Neuronal stem cell (in vitro differentiated cells): ENCODE data around the gene RNF152.

ENCODE experiments used
- DNase-seq: peaks from one replicate; pipeline ENCODE4 v3.0.0-alpha.2; 2013; ENCODE audit warnings: low spot score
- H2AFZ ChIP-seq: one replicate; pipeline ENCODE4 v1.6.1; 2013; ENCODE audit warnings: mild to moderate bottlenecking, low read length, inconsistent platforms
- H2AK5ac ChIP-seq: 2 replicates; pipeline ENCODE4 v1.6.1; 2013; ENCODE audit warnings: low read depth, mild to moderate bottlenecking, inconsistent platforms, low read length, moderate library complexity, mixed read lengths
- H2BK120ac ChIP-seq: 2 replicates; pipeline ENCODE4 v1.6.1; 2013; ENCODE audit warnings: low read depth, mild to moderate bottlenecking, inconsistent platforms, low read length, moderate library complexity, mixed read lengths
- H2BK12ac ChIP-seq: one replicate; pipeline ENCODE4 v1.6.1; 2013; ENCODE audit warnings: low read length, inconsistent platforms
- H2BK15ac ChIP-seq: 2 replicates; pipeline ENCODE4 v1.6.1; 2013; ENCODE audit warnings: mild to moderate bottlenecking, low read length, inconsistent platforms, mixed read lengths
- H2BK5ac ChIP-seq: one replicate; pipeline ENCODE4 v1.6.1; 2013; ENCODE audit warnings: inconsistent platforms, mild to moderate bottlenecking, low read length, moderate library complexity
- H3K14ac ChIP-seq: one replicate; pipeline ENCODE4 v1.6.1; 2013; ENCODE audit warnings: low read length, inconsistent platforms
- H3K18ac ChIP-seq: 2 replicates; pipeline ENCODE4 v1.6.1; 2013; ENCODE audit warnings: low read length, inconsistent platforms
- H3K23ac ChIP-seq: 2 replicates; pipeline ENCODE4 v1.6.1; 2013; ENCODE audit warnings: low read depth, mild to moderate bottlenecking, mixed read lengths, low read length, inconsistent platforms; ENCODE audit not compliant: poor library complexity
- H3K27ac ChIP-seq: replicated peaks from 3 replicates; pipeline ENCODE4 v1.5.1; 2013; ENCODE audit warnings: low read length, inconsistent platforms
- H3K27me3 ChIP-seq, 3 experiments: 2 replicates each; pipeline ENCODE4 v1.6.1; 2013; ENCODE audit warnings: low read length in 3 of 3, mild to moderate bottlenecking in 2 of 3, inconsistent platforms in 1 of 3, low read depth in 1 of 3, mixed read lengths in 1 of 3, moderate library complexity in 1 of 3; ENCODE audit not compliant: control insufficient read depth in 3 of 3, insufficient read depth in 3 of 3
- H3K36me3 ChIP-seq, 2 donors: replicated peaks in 1 of 2; 2 replicates each; pipeline ENCODE4 v1.6.1; 2013; ENCODE audit warnings: low read length in 2 of 2; ENCODE audit not compliant: control insufficient read depth in 2 of 2, insufficient read depth in 2 of 2
- H3K4ac ChIP-seq: 2 replicates; pipeline ENCODE4 v1.6.1; 2013; ENCODE audit warnings: inconsistent platforms, mild to moderate bottlenecking, low read length, moderate library complexity
- H3K4me1 ChIP-seq, 2 donors: 1 replicate in 1 of 2; 2 replicates in 1 of 2; pipeline ENCODE4 v1.6.1; 2013; ENCODE audit warnings: low read length in 2 of 2, low read depth in 1 of 2; ENCODE audit not compliant: control insufficient read depth in 2 of 2, insufficient read depth in 1 of 2
- H3K4me2 ChIP-seq: one replicate; pipeline ENCODE4 v1.6.1; 2013; ENCODE audit warnings: mild to moderate bottlenecking, low read length, inconsistent platforms; ENCODE audit not compliant: insufficient read depth, poor library complexity, severe bottlenecking
- H3K4me3 ChIP-seq, 2 donors: 2 replicates each; pipeline ENCODE4 v1.5.1; 2013; ENCODE audit warnings: low read length in 2 of 2, mild to moderate bottlenecking in 2 of 2, inconsistent platforms in 1 of 2, moderate library complexity in 1 of 2
- H3K79me1 ChIP-seq: one replicate; pipeline ENCODE4 v1.6.1; 2013; ENCODE audit warnings: low read depth, mild to moderate bottlenecking, inconsistent platforms, low read length, moderate library complexity
- H3K9ac ChIP-seq: one replicate; pipeline ENCODE4 v1.6.1; 2013; ENCODE audit warnings: mild to moderate bottlenecking, low read depth, low read length, inconsistent platforms; ENCODE audit not compliant: poor library complexity
- H3K9me3 ChIP-seq, 2 donors: replicated peaks in 1 of 2; 2 replicates each; pipeline versions ENCODE3 to v1.6.1; 2013; ENCODE audit warnings: low read length in 2 of 2, mild to moderate bottlenecking in 2 of 2, inconsistent platforms in 1 of 2, low read depth in 1 of 2, mixed read lengths in 1 of 2, moderate library complexity in 1 of 2; ENCODE audit not compliant: control insufficient read depth in 2 of 2, insufficient read depth in 1 of 2
- H4K8ac ChIP-seq: one replicate; pipeline ENCODE4 v1.6.1; 2013; ENCODE audit warnings: low read depth, mild to moderate bottlenecking, inconsistent platforms, low read length, moderate library complexity
- H4K91ac ChIP-seq: one replicate; pipeline ENCODE4 v1.6.1; 2013; ENCODE audit warnings: low read length, low read depth, mild to moderate bottlenecking, inconsistent platforms; ENCODE audit not compliant: poor library complexity
- WGBS, 2 donors: extraction: QIAGEN DNeasy Blood & Tissue Kit; methylation state at CpG; one replicate each; pipeline ENCODE4 v1.1.7; 2013; ENCODE audit warnings: missing lambda C conversion rate in 2 of 2, mixed read lengths in 1 of 2; ENCODE audit not compliant: insufficient read length in 2 of 2, insufficient replicate concordance in 1 of 2; ENCODE audit errors: extremely low coverage in 2 of 2; 5-methylcytosine and 5-hydroxymethylcytosine counted together

Gene RNF152

DNA sequence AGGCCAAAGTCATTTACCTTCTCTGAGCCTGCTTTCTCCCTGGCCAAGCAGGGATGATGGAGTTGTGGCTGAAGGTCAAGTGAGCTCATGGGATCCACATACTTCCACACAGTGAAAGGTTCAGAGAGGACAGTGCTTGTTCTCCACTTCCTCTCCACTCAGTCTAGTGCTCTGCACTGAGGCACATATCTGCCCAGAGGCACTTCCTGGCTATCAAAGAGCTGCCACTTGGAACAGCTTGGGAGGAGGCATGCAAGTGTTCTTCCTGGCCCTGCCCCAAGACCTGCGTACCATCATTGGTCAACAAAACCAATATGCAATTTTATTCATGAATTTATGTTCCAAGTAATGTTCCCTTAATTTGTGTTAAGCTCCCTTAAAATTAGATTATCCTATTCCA is 71.9 kb downstream of the RNF152 start:
- DNase-seq: no peak
- no peak overlapping the region for H3K27ac ChIP-seq
- H3K4me3 ChIP-seq: no peak overlapping the region
- H3K4me2 ChIP-seq: no peak overlapping the region
- H3K14ac ChIP-seq: no peak overlapping the region
- H3K79me1 ChIP-seq: peaks cover 3% of the 10 kb centered on the region
- H4K91ac ChIP-seq: no peak overlapping the region
- peaks cover 4 to 8% of the 10 kb centered on the region in 2 donors for H3K36me3 ChIP-seq
- no peak overlapping the region for H2AK5ac ChIP-seq
- WGBS, 2 donors: no CpG with 5 or more reads among the region's 1 CpG
- H2BK12ac ChIP-seq: no peak overlapping the region
- H4K8ac ChIP-seq: no peak overlapping the region
- H3K4me1 ChIP-seq: no peaks in the 10 kb centered on the region
- no peak overlapping the region for H2BK15ac ChIP-seq
- H3K4ac ChIP-seq: no peak overlapping the region
- H3K18ac ChIP-seq: no peak overlapping the region
- no peak overlapping the region for H3K23ac ChIP-seq
- H2AFZ ChIP-seq: no peak overlapping the region
- H2BK120ac ChIP-seq: no peak overlapping the region
- H3K27me3 ChIP-seq: no peaks in the 10 kb centered on the region
- no peak overlapping the region for H2BK5ac ChIP-seq
- no peak overlapping the region for H3K9ac ChIP-seq
- H3K9me3 ChIP-seq: peaks cover 0 to 1% of the 10 kb centered on the region in 2 donors

DNA sequence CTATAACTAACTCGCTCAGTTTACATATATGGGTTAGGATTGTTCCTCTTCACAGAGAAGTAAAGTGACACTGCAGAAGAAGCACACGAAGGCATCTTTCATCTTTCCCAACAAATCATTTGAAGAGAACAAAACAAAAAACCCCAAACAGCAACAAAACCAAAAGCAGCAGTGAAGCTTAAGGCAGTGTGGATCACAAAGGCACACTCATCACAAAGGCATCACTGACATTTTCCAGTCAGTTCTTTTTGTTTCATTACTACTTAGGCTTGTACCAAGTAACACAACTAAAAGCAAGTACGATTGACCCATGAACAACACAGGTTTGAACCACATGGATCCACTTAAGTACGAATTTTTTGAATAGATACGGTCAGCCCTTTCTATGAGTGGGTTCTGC is 75.7 kb downstream of the RNF152 start:
- Histone ChIP-seq H3K27me3 (no peaks in the 10 kb centered on the region), H3K4ac (no peak overlapping the region), H3K4me1 (no peaks in the 10 kb centered on the region), H3K4me2 (no peak overlapping the region), H3K9me3 (peaks cover 0 to 1% of the 10 kb centered on the region in 2 donors), H3K9ac (no peak overlapping the region), H3K27ac (no peak overlapping the region), H2BK12ac (no peak overlapping the region), H4K91ac (no peak overlapping the region), H2BK5ac (no peak overlapping the region), H3K36me3 (peaks cover 7 to 24% of the 10 kb centered on the region in 2 donors), H3K18ac (no peak overlapping the region), H2BK15ac (no peak overlapping the region), H3K23ac (no peak overlapping the region), H3K79me1 (no peaks in the 10 kb centered on the region), H2AFZ (no peak overlapping the region), H3K14ac (no peak overlapping the region), H3K4me3 (no peak overlapping the region), H2BK120ac (no peak overlapping the region), H4K8ac (no peak overlapping the region), H2AK5ac (no peak overlapping the region)
- no peak for DNase-seq
- whole genome bisulfite sequencing, 2 donors: no CpG with 5 or more reads among the region's 5 CpGs

DNA sequence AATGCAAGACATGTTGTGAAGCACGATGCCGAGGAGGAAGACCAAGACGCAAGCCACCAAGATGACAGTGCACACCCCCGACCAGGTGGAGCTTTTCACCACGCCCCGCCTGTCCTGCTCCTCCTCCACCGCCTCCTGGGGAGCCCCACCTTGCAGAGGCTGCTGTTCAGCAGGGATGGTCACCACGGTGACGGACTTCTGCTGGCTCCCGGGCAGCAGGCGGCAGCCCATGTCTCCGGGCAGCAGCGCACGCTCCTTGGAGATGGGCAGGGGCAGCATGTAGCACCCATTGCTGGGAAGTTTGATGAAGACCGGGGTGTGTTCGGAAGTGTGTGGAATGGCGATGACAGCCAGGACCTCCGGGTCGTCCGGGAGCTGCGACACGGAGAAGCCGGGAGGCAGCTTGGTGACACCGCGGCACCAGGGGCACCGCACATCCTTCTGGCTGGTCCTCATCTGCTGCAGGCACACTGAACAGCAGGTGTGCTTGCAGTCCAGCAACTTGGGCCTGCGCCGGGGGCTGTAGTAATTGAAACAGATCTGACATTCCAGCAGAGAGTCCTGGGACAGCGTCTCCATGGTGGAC is 76.8 kb downstream of the RNF152 start:
- Histone ChIP-seq H2BK12ac (no peak overlapping the region), H2BK5ac (no peak overlapping the region), H3K14ac (no peak overlapping the region), H3K36me3 (peaks cover 7 to 24% of the 10 kb centered on the region in 2 donors), H3K9ac (no peak overlapping the region), H3K4ac (no peak overlapping the region), H3K4me3 (no peak overlapping the region), H3K79me1 (no peaks in the 10 kb centered on the region), H3K27me3 (no peaks in the 10 kb centered on the region), H3K18ac (peak overlapping the region; percentile 44), H3K4me1 (no peaks in the 10 kb centered on the region), H2BK120ac (no peak overlapping the region), H2BK15ac (peak overlapping the region; percentile 52), H3K27ac (no peak overlapping the region), H3K4me2 (no peak overlapping the region), H4K8ac (no peak overlapping the region), H2AFZ (no peak overlapping the region), H2AK5ac (no peak overlapping the region), H3K9me3 (peaks cover 0 to 1% of the 10 kb centered on the region in 2 donors), H3K23ac (peak overlapping the region; percentile 34), H4K91ac (no peak overlapping the region)
- WGBS, 2 donors: no CpG with 5 or more reads among the region's 29 CpGs
- no peak for DNase-seq

DNA sequence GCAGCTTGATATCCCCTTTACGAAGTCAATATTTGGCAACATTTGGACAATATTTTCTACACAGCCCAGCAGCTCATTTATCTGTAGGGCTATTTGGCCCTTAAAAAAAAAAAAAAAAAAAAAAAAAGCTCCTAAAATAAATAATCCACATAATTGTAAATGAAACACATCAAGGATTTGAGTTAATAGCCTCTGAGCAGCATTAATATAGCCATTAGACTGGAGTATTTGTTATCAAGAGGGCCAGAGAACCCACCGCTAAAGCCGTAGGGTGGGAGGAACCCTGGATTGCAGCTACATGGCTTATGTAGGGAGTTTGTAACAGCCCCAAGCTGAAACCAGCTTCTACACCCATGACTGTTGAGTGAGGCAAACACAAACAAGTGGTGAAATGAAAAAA is 84.5 kb downstream of the RNF152 start:
- no peaks in the 10 kb centered on the region for H3K36me3 ChIP-seq
- WGBS, 2 donors: no CpG with 5 or more reads among the region's 3 CpGs
- peaks cover 0 to 3% of the 10 kb centered on the region in 2 donors for H3K9me3 ChIP-seq

More for the DNA sequence above, 84.5 kb downstream of the RNF152 start:
- Histone ChIP-seq H2AK5ac (no peak overlapping the region), H4K91ac (no peak overlapping the region), H3K27ac (no peak overlapping the region), H3K18ac (no peak overlapping the region), H4K8ac (no peak overlapping the region), H3K79me1 (no peaks in the 10 kb centered on the region), H2BK5ac (no peak overlapping the region), H2BK12ac (no peak overlapping the region), H3K4me2 (no peak overlapping the region), H3K14ac (no peak overlapping the region), H3K27me3 (no peaks in the 10 kb centered on the region), H2AFZ (no peak overlapping the region), H3K9ac (no peak overlapping the region), H2BK120ac (no peak overlapping the region), H3K4me3 (no peak overlapping the region), H3K4ac (no peak overlapping the region), H3K23ac (no peak overlapping the region), H2BK15ac (no peak overlapping the region), H3K4me1 (peaks cover 0 to 8% of the 10 kb centered on the region in 2 donors)
- DNase-seq: no peak
